Caco-2 (cell line): Measurements from ENCODE around the gene COL6A2. TPM values are rescaled to one million over a fixed set of nuclear protein-coding genes. Genes with fewer than 3 reads are reported as not detected.

Experiments used
- BruUV-seq: library from RNA; stranded (reverse); fragments of 400-500 nt; replicated peaks from 2 replicates; lab custom pipeline; 2021; lab: Mats Ljungman, UMichigan
- CTCF ChIA-PET: fragments of 300-600 bp; sonication (Branson Sonifier 250); formaldehyde crosslinking; loops from one replicate; lab custom pipeline; 2022; ENCODE audit warnings: antibody characterized with exemption; lab: Charles Lee
- POLR2A ChIA-PET: fragments of 300-600 bp; sonication (Branson Sonifier 250); formaldehyde crosslinking; loops from one replicate; lab custom pipeline; 2022; ENCODE audit warnings: antibody characterized with exemption; lab: Charles Lee
- DNase-seq, 2 experiments: peaks; one replicate each; pipeline versions ENCODE4 v3.0.0 to v3.0.0-alpha.2; 2020 to 2022
- H3K27me3 ChIP-seq: replicated peaks from 2 replicates; pipeline ENCODE4 v1.6.0; 2011; ENCODE audit warnings: low read length; ENCODE audit not compliant: control insufficient read depth, insufficient read depth
- H3K36me3 ChIP-seq: 2 replicates; pipeline ENCODE4 v1.5.1; 2011; ENCODE audit warnings: low read length; ENCODE audit not compliant: control insufficient read depth, insufficient read depth
- H3K4me1 ChIP-seq: fragments of 250-450 bp; sonication (Bioruptor Pico); 2 replicates; pipeline ENCODE4 v1.5.1; 2020; ENCODE audit warnings: mild to moderate bottlenecking
- H3K4me3 ChIP-seq: 2 replicates; pipeline ENCODE4 v1.5.1; 2011; ENCODE audit warnings: low read depth, mild to moderate bottlenecking, control low read depth, low read length
- H3K9me3 ChIP-seq: fragments of 250-450 bp; sonication (Bioruptor Pico); 2 replicates; pipeline ENCODE4 v1.5.1; 2020; ENCODE audit warnings: mild to moderate bottlenecking, moderate library complexity
- H3K27ac Mint-ChIP-seq: one replicate; pipeline ENCODE4 v1.8.0; 2022; ENCODE audit warnings: mixed read lengths; ENCODE audit not compliant: unreplicated experiment
- H3K27me3 Mint-ChIP-seq: one replicate; pipeline ENCODE4 v1.8.0; 2022; ENCODE audit warnings: mixed read lengths; ENCODE audit not compliant: insufficient read depth, unreplicated experiment
- H3K36me3 Mint-ChIP-seq: one replicate; pipeline ENCODE4 v1.8.0; 2022; ENCODE audit warnings: mild to moderate bottlenecking, mixed read lengths; ENCODE audit not compliant: insufficient read depth, unreplicated experiment
- H3K4me1 Mint-ChIP-seq: one replicate; pipeline ENCODE4 v1.8.0; 2022; ENCODE audit warnings: low read depth, mixed read lengths; ENCODE audit not compliant: unreplicated experiment
- H3K4me3 Mint-ChIP-seq: one replicate; pipeline ENCODE4 v1.8.0; 2022; ENCODE audit warnings: mild to moderate bottlenecking, moderate library complexity, mixed read lengths; ENCODE audit not compliant: unreplicated experiment
- H3K9me3 Mint-ChIP-seq: one replicate; pipeline ENCODE4 v1.8.0; 2022; ENCODE audit warnings: mixed read lengths; ENCODE audit not compliant: unreplicated experiment
- intact Hi-C: fragments of 100-400 bp; cut with micrococcal nuclease; formaldehyde crosslinking; loops from one replicate; pipeline ENCODE4 v1.10.0; 2022; ENCODE audit not compliant: unreplicated experiment
- total RNA-seq: library from RNA; stranded (reverse); gene quantifications from 2 replicates; pipeline ENCODE4 v1.2.3, GENCODE V29; 2022
- TF ChIP-seq, protein P1 (sequence below), 2 experiments: fragments of 200-600 bp in 1 of 2; IDR thresholded peaks; 1 replicate in 1 of 2; 2 replicates in 1 of 2; pipeline versions ENCODE4 v1.5.1 to v1.8.0; 2011 to 2022; ENCODE audit warnings: antibody characterized with exemption in 1 of 2, control low read depth in 1 of 2, inconsistent platforms in 1 of 2, low read depth in 1 of 2, low read length in 1 of 2, mild to moderate bottlenecking in 1 of 2, moderate library complexity in 1 of 2; ENCODE audit not compliant: insufficient read depth in 1 of 2, severe bottlenecking in 1 of 2, unreplicated experiment in 1 of 2

COL6A2 gene
- total RNA-seq, 1 experiment from 2014 or later = 8.8 TPM

DNA sequence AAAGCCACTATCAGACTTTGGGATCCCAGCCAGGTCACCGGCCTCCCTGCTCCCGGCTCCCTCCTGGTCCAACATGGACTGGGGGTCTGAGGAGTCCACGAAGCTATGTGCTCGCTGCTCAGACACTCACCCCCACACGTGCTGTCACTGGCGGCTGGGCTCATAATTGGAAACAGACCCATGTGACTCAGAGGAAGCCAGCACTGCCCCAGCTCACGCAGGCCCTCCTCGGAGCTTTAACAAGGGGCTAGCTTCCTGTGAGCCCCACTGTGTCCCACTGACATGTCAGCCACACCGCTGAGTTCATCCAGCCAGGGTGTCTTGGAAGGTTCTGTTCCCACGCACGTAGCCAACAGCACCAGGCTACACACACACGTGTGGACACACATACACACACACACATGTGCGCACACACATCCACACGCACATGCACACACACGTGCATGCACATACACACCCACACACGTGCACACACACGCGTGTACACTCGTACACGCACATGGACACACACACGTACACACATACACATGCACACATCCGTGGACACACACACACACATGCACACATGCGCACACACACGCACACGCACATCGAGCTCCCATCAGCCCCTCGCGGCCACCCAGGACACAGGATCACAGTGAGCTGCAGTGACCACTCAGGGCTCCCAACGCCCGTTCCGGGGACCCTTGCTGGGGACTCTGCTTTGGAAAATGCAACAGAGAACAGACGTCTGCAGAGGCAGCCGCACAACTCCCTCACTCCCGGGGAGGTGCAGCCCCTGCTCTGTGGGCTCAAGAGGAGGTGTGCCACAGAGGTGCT lies 18.4 kb upstream of the COL6A2 start:
- Mint-ChIP-seq H3K27ac (no peak overlapping the region), H3K9me3 (no peaks in the 10 kb centered on the region), H3K4me1 (no peaks in the 10 kb centered on the region), H3K4me3 (no peak overlapping the region), H3K27me3 (no peaks in the 10 kb centered on the region), H3K36me3 (no peaks in the 10 kb centered on the region)
- Histone ChIP-seq H3K36me3 (no peaks in the 10 kb centered on the region), H3K27me3 (no peaks in the 10 kb centered on the region), H3K4me3 (no peak overlapping the region), H3K4me1 (no peaks in the 10 kb centered on the region), H3K9me3 (no peaks in the 10 kb centered on the region)
- intact Hi-C loops = no loop called here
- ChIA-PET POLR2A (no interaction called here), CTCF (no interaction called here)
- TF ChIP-seq, protein P1, sequence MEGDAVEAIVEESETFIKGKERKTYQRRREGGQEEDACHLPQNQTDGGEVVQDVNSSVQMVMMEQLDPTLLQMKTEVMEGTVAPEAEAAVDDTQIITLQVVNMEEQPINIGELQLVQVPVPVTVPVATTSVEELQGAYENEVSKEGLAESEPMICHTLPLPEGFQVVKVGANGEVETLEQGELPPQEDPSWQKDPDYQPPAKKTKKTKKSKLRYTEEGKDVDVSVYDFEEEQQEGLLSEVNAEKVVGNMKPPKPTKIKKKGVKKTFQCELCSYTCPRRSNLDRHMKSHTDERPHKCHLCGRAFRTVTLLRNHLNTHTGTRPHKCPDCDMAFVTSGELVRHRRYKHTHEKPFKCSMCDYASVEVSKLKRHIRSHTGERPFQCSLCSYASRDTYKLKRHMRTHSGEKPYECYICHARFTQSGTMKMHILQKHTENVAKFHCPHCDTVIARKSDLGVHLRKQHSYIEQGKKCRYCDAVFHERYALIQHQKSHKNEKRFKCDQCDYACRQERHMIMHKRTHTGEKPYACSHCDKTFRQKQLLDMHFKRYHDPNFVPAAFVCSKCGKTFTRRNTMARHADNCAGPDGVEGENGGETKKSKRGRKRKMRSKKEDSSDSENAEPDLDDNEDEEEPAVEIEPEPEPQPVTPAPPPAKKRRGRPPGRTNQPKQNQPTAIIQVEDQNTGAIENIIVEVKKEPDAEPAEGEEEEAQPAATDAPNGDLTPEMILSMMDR (IDR thresholded peaks at IDR 0.05; ENCODE audit: insufficient read depth in 1 of 2, low read depth in 1 of 2, low read length in 1 of 2, severe bottlenecking in 1 of 2, unreplicated experiment in 1 of 2) = no peak
- BruUV-seq = no TSS peak
- DNase-seq = peak in 1 of 2 experiments; percentile 20

DNA sequence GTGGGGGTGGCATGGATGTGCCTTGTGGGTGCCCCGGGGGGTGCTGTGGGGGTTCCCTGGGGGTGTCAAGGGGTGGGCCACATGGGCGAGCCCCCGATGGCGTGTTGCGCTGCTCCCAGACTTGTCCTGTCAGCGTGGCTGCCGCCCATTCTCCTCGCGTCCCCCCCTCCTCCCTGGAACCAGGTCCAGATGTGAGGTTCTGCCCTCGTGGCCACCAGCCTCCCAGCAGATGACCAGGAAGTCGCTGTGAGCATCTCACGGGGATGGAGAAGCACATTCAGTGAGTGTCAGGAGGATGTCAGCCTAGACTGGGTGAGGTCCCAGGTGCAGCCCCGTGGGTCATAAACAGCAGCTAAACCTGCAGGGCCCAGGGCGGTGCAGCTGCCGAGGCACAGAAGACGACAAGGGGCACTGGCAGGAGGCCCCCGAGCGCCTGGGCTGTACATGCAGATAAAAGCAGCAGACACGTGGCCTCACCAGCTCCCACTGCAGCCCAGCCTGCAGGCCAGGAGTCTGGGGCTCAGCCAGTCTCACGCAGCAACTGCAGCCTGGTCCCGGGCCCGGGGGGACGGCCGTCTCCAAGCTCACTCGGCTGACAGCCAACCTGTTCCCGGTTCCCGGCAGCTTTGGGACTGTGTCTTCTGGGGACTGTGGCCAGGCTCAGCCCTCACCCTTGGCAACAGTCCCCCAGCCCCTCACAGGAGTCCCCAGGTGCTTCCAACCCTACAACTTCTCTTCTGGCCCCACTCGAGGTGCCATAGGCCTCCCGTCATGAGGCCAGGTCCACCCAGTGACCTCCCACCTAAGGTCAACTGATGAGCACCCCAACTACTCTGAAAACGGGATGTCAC lies 17.5 kb upstream of the COL6A2 start:
- H3K27ac Mint-ChIP-seq = no peak overlapping the region
- no TSS peak for BruUV-seq
- intact Hi-C loops = no loop called here
- H3K36me3 Mint-ChIP-seq = no peaks in the 10 kb centered on the region
- H3K9me3 Mint-ChIP-seq = no peaks in the 10 kb centered on the region
- CTCF ChIA-PET = no interaction called here
- no peaks in the 10 kb centered on the region for H3K27me3 Mint-ChIP-seq
- TF ChIP-seq, protein P1 (IDR thresholded peaks at IDR 0.05; ENCODE audit: insufficient read depth in 1 of 2, low read depth in 1 of 2, low read length in 1 of 2, severe bottlenecking in 1 of 2, unreplicated experiment in 1 of 2) = no peak
- H3K4me3 ChIP-seq = no peak overlapping the region
- no peaks in the 10 kb centered on the region for H3K36me3 ChIP-seq
- DNase-seq = peak in 1 of 2 experiments; percentile 32
- POLR2A ChIA-PET = no interaction called here
- H3K4me1 Mint-ChIP-seq = no peaks in the 10 kb centered on the region
- H3K9me3 ChIP-seq = no peaks in the 10 kb centered on the region
- no peaks in the 10 kb centered on the region for H3K27me3 ChIP-seq
- H3K4me1 ChIP-seq = no peaks in the 10 kb centered on the region
- H3K4me3 Mint-ChIP-seq = no peak overlapping the region

DNA sequence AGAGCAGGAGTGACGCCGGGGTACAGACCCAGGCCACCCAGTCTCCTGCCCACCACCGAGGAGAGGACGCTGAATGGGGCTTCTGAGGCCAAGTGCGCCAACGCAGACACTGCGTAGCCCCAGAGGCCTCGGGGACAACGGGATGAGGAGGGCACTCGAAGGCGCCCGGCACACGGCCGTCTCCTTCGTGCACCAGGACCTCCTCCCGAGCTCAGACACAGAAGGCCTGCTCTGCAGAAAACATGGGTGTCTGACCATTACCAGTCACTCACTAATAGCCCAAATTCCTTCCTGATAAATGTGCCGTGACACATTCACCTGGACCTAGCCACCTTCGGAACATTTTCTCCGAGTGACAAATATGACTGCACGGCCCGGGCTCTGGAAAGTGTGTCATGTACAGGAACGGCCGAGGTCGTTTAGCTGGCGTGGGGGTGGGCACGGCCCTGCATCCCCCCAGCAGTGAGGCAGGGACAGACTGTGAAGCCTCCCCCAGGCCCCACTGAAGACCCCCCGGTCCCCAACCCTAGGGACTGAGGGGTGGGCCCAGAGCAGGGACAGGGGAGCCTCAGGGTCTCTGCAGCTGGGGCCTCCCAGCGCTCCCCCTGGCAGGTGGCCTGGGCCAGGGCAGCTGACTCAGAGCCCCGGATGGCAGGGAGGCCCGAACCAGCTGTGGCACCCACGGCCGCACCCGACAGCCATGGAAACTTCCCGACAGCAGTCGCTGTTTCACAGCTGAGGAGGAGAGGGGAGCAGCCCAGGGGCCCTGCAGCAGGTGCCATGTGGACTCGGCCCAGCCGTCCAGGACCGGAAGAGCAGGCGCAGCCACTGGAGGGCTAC lies 16.7 kb upstream of the COL6A2 start:
- ChIA-PET POLR2A (no interaction called here), CTCF (no interaction called here)
- DNase-seq = no peak

More for the DNA sequence above, 16.7 kb upstream of the COL6A2 start:
- Histone ChIP-seq H3K4me3 (no peak overlapping the region), H3K36me3 (no peaks in the 10 kb centered on the region), H3K9me3 (no peaks in the 10 kb centered on the region), H3K27me3 (no peaks in the 10 kb centered on the region), H3K4me1 (no peaks in the 10 kb centered on the region)
- H3K27ac Mint-ChIP-seq = no peak overlapping the region
- no TSS peak for BruUV-seq
- intact Hi-C loops = no loop called here
- no peak overlapping the region for H3K4me3 Mint-ChIP-seq
- TF ChIP-seq, protein P1 (IDR thresholded peaks at IDR 0.05; ENCODE audit: insufficient read depth in 1 of 2, low read depth in 1 of 2, low read length in 1 of 2, severe bottlenecking in 1 of 2, unreplicated experiment in 1 of 2) = no peak
- H3K36me3 Mint-ChIP-seq = no peaks in the 10 kb centered on the region
- no peaks in the 10 kb centered on the region for H3K27me3 Mint-ChIP-seq
- H3K9me3 Mint-ChIP-seq = no peaks in the 10 kb centered on the region
- no peaks in the 10 kb centered on the region for H3K4me1 Mint-ChIP-seq
